NB4 (cell line): ENCODE results near the gene RAC2.

Experiments used
- POLR2A ChIP-seq: IDR thresholded peaks from 2 replicates; pipeline ENCODE4 v1.6.1; 2011; ENCODE audit warnings: mild to moderate bottlenecking; ENCODE audit not compliant: insufficient read length; ENCODE audit errors: extremely low read depth
- TF ChIP-seq, protein P1 (sequence below): IDR thresholded peaks from one replicate; pipeline ENCODE4 v1.5.1; 2012; ENCODE audit warnings: low read depth, low read length

DNA sequence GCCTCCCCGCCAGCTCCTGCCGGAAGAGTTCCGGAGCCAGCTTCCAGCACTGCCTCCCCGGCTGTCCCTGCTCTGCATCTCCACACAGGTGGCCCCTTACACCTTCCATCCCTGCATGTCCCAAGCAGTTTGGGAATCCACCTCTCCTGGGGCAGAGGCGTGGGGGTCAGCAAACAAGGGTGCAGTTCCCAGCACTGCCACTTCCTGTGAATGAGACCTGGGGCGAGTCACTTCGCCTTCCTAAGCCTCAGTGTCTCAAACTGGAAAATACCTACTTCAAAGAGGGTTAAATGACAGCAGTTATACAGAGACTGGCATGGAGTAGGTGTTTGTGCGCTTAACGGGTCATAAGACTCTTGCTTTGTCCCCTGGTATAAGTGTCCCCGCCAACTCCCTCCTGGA lies 43.5 kb upstream of the RAC2 start:
- TF ChIP-seq, protein P1, sequence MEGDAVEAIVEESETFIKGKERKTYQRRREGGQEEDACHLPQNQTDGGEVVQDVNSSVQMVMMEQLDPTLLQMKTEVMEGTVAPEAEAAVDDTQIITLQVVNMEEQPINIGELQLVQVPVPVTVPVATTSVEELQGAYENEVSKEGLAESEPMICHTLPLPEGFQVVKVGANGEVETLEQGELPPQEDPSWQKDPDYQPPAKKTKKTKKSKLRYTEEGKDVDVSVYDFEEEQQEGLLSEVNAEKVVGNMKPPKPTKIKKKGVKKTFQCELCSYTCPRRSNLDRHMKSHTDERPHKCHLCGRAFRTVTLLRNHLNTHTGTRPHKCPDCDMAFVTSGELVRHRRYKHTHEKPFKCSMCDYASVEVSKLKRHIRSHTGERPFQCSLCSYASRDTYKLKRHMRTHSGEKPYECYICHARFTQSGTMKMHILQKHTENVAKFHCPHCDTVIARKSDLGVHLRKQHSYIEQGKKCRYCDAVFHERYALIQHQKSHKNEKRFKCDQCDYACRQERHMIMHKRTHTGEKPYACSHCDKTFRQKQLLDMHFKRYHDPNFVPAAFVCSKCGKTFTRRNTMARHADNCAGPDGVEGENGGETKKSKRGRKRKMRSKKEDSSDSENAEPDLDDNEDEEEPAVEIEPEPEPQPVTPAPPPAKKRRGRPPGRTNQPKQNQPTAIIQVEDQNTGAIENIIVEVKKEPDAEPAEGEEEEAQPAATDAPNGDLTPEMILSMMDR, result no peak
- TF ChIP-seq POLR2A, result no peak
